PC-3 (cell line): ENCODE data around the gene CCDC178. TPM values are rescaled to one million over a fixed set of nuclear protein-coding genes. Genes with fewer than 3 reads are reported as not detected.
"Not testable (repeated sequence)": the region's sequence is repeated elsewhere in the genome, so short reads cannot be mapped to it uniquely, and the experiment has no call there.

Source experiments
- ATAC-seq: fragments of 200-7000 bp; cut with Tn5 transposase; 2 replicates; pipeline ENCODE4 v1.9.1; 2020; ENCODE audit warnings: mild to moderate bottlenecking, moderate library complexity
- BruUV-seq: library from RNA; stranded (reverse); fragments of 400-500 nt; replicated peaks from 2 replicates; lab custom pipeline; 2021; lab: Mats Ljungman, UMichigan
- CTCF ChIA-PET: fragments of 300-600 bp; sonication (Branson Sonifier 250); formaldehyde crosslinking; loops from one replicate; lab custom pipeline; 2022; ENCODE audit warnings: antibody characterized with exemption; lab: Charles Lee
- POLR2A ChIA-PET: fragments of 300-600 bp; sonication (Branson Sonifier 250); formaldehyde crosslinking; loops from one replicate; lab custom pipeline; 2022; ENCODE audit warnings: antibody characterized with exemption; ENCODE audit not compliant: unreplicated experiment; lab: Charles Lee
- DNase-seq: peaks from one replicate; pipeline ENCODE4 v3.0.0-alpha.2; 2015
- H2AFZ ChIP-seq: fragments of 300-600 bp; sonication (generic); 2 replicates; pipeline ENCODE4 v1.6.0; 2016; ENCODE audit warnings: antibody characterized with exemption, low read length
- H3F3A ChIP-seq: fragments of 300-600 bp; sonication (generic); one replicate; pipeline ENCODE4 v1.6.0; 2017; ENCODE audit warnings: antibody characterized with exemption, low read length, control low read depth, mild to moderate bottlenecking; ENCODE audit not compliant: unreplicated experiment
- H3K27ac ChIP-seq: fragments of 300-600 bp; sonication (generic); 2 replicates; pipeline ENCODE4 v1.5.1; 2016; ENCODE audit warnings: mild to moderate bottlenecking, low read length
- H3K27me3 ChIP-seq: fragments of 300-600 bp; sonication (generic); 2 replicates; pipeline ENCODE4 v1.6.1; 2016; ENCODE audit warnings: low read length, mixed read lengths
- H3K36me3 ChIP-seq: fragments of 300-600 bp; sonication (generic); 2 replicates; pipeline ENCODE4 v1.6.1; 2016; ENCODE audit warnings: low read depth, mixed run types, low read length, mixed read lengths
- H3K4me1 ChIP-seq: fragments of 300-600 bp; sonication (generic); 2 replicates; pipeline ENCODE4 v1.5.1; 2016; ENCODE audit warnings: low read length; ENCODE audit not compliant: insufficient read depth
- H3K4me2 ChIP-seq: fragments of 300-600 bp; sonication (generic); 2 replicates; pipeline ENCODE4 v1.6.0; 2016; ENCODE audit warnings: low read length
- H3K4me3 ChIP-seq: fragments of 300-600 bp; sonication (generic); 2 replicates; pipeline ENCODE4 v1.5.1; 2016; ENCODE audit warnings: mild to moderate bottlenecking, low read length, mixed read lengths
- H3K79me2 ChIP-seq: fragments of 300-600 bp; sonication (generic); 2 replicates; pipeline ENCODE4 v1.6.1; 2017; ENCODE audit warnings: low read length, mixed read lengths
- H3K9ac ChIP-seq: fragments of 300-600 bp; sonication (generic); 2 replicates; pipeline ENCODE4 v1.6.0; 2016; ENCODE audit warnings: mild to moderate bottlenecking, low read length
- H3K9me2 ChIP-seq: fragments of 300-600 bp; sonication (generic); replicated peaks from 2 replicates; pipeline ENCODE4 v1.6.1; 2016; ENCODE audit warnings: mixed run types, low read length, mixed read lengths
- H3K9me3 ChIP-seq: fragments of 300-600 bp; sonication (generic); 2 replicates; pipeline ENCODE4 v1.6.1; 2016; ENCODE audit warnings: low read length, mixed read lengths
- H4K20me1 ChIP-seq: fragments of 300-600 bp; sonication (generic); 2 replicates; pipeline ENCODE4 v1.6.1; 2016; ENCODE audit warnings: low read length, mixed read lengths
- CTCF ChIP-seq: fragments of 300-600 bp; sonication (generic); conservative IDR thresholded peaks from 2 replicates; pipeline ENCODE4 v1.5.1; 2017; ENCODE audit warnings: antibody characterized with exemption, low read depth, mild to moderate bottlenecking, low read length
- EZH2 ChIP-seq: fragments of 300-600 bp; sonication (generic); IDR thresholded peaks from one replicate; pipeline ENCODE4 v1.6.1; 2017; ENCODE audit warnings: antibody characterized with exemption, mild to moderate bottlenecking, low read length; ENCODE audit not compliant: unreplicated experiment
- EZH2phosphoT487 ChIP-seq: fragments of 300-600 bp; sonication (generic); IDR thresholded peaks from 2 replicates; pipeline ENCODE4 v1.6.1; 2018; ENCODE audit warnings: mild to moderate bottlenecking, antibody characterized with exemption, low read length, borderline replicate concordance
- intact Hi-C: fragments of 100-400 bp; cut with micrococcal nuclease; formaldehyde crosslinking; loops from 2 replicates; pipeline ENCODE4 v1.9.0; 2023
- total RNA-seq: library from RNA; depleted of rRNA; stranded (reverse); fragments of >200 nt; gene quantifications from 2 replicates; pipeline ENCODE4 v1.2.3, GENCODE V29; 2014

The CCDC178 gene
- total RNA-seq, 1 experiment from 2014 or later, result not detected

- no peak overlapping the region for H3K4me3 ChIP-seq
- no peak overlapping the region for H3K9ac ChIP-seq
- H3K4me2 ChIP-seq, result no peak overlapping the region
- intact Hi-C loops, result no loop called here
- no peaks in the 10 kb centered on the region for H3K27me3 ChIP-seq
- H2AFZ ChIP-seq, result no peak overlapping the region
- CTCF ChIA-PET, result no interaction called here
- no peak for ATAC-seq
- no peaks in the 10 kb centered on the region for H3K9me3 ChIP-seq
- H3K9me2 ChIP-seq, result no peaks in the 10 kb centered on the region
- no peaks in the 10 kb centered on the region for H3F3A ChIP-seq
- no peaks in the 10 kb centered on the region for H3K79me2 ChIP-seq
- H3K4me1 ChIP-seq, result no peaks in the 10 kb centered on the region
- no TSS peak for BruUV-seq
- no peaks in the 10 kb centered on the region for H4K20me1 ChIP-seq
- POLR2A ChIA-PET, result no interaction called here
- H3K27ac ChIP-seq, result no peak overlapping the region
- H3K36me3 ChIP-seq, result no peaks in the 10 kb centered on the region
- DNase-seq, result no peak
- no peak for TF ChIP-seq EZH2phosphoT487
- TF ChIP-seq CTCF, result no peak
- TF ChIP-seq EZH2, result no peak
Observed at GRCh38 chr18:33350256-33350655, 90.3 kb downstream of the CCDC178 start.

GRCh38 chr18:33339733-33340132 lies 100.8 kb downstream of the CCDC178 start:
- CTCF ChIA-PET, H3K27ac ChIP-seq: not testable (repeated sequence)

GRCh38 chr18:33334781-33335180 lies 105.7 kb downstream of the CCDC178 start:
- Histone ChIP-seq H3F3A (no peaks in the 10 kb centered on the region), H3K27me3 (no peaks in the 10 kb centered on the region), H3K4me3 (no peak overlapping the region), H3K4me2 (no peak overlapping the region), H2AFZ (no peak overlapping the region), H3K9me3 (no peaks in the 10 kb centered on the region), H3K4me1 (no peaks in the 10 kb centered on the region), H4K20me1 (no peaks in the 10 kb centered on the region), H3K27ac (no peak overlapping the region), H3K36me3 (no peaks in the 10 kb centered on the region), H3K79me2 (no peaks in the 10 kb centered on the region), H3K9me2 (no peaks in the 10 kb centered on the region), H3K9ac (no peak overlapping the region)
- POLR2A ChIA-PET, result no interaction called here
- TF ChIP-seq EZH2phosphoT487, result no peak
- no peak for TF ChIP-seq EZH2
- TF ChIP-seq CTCF, result no peak
- DNase-seq, result no peak
- BruUV-seq, result no TSS peak
- CTCF ChIA-PET, result no interaction called here
- intact Hi-C loops, result no loop called here
- ATAC-seq, result no peak

More at GRCh38 chr18:33339733-33340132, 100.8 kb downstream of the CCDC178 start:
- H3K27me3 ChIP-seq, POLR2A ChIA-PET, ATAC-seq, H3K9ac ChIP-seq, DNase-seq, intact Hi-C loops, H3K9me3 ChIP-seq, H3K9me2 ChIP-seq, H3K79me2 ChIP-seq, H3K4me3 ChIP-seq, H4K20me1 ChIP-seq, H3F3A ChIP-seq, H2AFZ ChIP-seq, H3K36me3 ChIP-seq, H3K4me2 ChIP-seq, H3K4me1 ChIP-seq, BruUV-seq: not testable (repeated sequence)
